ENCODE measurements around the gene STAT3. TPM values are rescaled to one million over a fixed set of nuclear protein-coding genes. Genes with fewer than 3 reads are reported as not detected.

Gene STAT3
- total RNA-seq, 1 experiment from 2014 or later: 58.5 TPM

DNA sequence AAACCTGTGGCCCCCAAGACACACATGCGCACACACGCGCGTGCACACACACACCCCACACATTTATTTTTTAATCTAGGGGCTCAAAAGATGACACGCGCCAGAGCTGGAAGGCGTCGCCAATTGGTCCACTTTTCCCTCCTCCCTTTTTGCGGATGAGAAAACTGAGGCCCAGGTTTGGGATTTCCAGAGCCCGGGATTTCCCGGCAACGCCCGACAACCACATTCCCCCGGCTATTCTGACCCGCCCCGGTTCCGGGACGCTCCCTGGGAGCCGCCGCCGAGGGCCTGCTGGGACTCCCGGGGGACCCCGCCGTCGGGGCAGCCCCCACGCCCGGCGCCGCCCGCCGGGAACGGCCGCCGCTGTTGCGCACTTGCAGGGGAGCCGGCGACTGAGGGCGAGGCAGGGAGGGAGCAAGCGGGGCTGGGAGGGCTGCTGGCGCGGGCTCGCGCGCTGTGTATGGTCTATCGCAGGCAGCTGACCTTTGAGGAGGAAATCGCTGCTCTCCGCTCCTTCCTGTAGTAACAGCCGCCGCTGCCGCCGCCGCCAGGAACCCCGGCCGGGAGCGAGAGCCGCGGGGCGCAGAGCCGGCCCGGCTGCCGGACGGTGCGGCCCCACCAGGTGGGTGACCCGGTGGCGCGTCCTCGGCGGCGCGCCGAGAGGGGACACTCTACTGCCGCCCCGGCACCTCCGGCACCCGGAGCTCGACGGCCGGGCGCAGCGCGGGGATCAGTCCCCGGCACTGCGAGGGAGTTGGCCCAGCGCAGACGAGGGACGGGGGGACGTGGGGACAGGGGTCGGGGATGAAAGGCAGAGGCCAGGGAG is 100.1 kb downstream of the STAT3 start, which contains the start of gene STAT5A:
Gene STAT5A, plus strand, starts transcription at position 522 of the 826 bp plus-strand sequence. CDS start 914 bp downstream, outside the sequence.
- DNase-seq (ENCODE audit: low spot score): peak; percentile 79
- in situ Hi-C loops (cut with HindIII; ENCODE audit: low sequenced_read_pairs): no loop called here

GRCh38 chr17:42287305-42287976 is 100.8 kb downstream of the STAT3 start:
- in situ Hi-C loops (cut with HindIII; ENCODE audit: low sequenced_read_pairs): no loop called here
- DNase-seq (ENCODE audit: low spot score): no peak

- in situ Hi-C loops (cut with HindIII; ENCODE audit: low sequenced_read_pairs): no loop called here
- no peak for DNase-seq (ENCODE audit: low spot score)
Measured at GRCh38 chr17:42286411-42287221, 101.6 kb downstream of the STAT3 start.

- DNase-seq (ENCODE audit: low spot score): no peak
- in situ Hi-C loops (cut with HindIII; ENCODE audit: low sequenced_read_pairs): no loop called here
Measured at GRCh38 chr17:42285346-42286050, 102.7 kb downstream of the STAT3 start.

- in situ Hi-C loops (cut with HindIII; ENCODE audit: low sequenced_read_pairs): no loop called here
- no peak for DNase-seq (ENCODE audit: low spot score)
Measured at GRCh38 chr17:42284566-42284965, 103.7 kb downstream of the STAT3 start.

DNA sequence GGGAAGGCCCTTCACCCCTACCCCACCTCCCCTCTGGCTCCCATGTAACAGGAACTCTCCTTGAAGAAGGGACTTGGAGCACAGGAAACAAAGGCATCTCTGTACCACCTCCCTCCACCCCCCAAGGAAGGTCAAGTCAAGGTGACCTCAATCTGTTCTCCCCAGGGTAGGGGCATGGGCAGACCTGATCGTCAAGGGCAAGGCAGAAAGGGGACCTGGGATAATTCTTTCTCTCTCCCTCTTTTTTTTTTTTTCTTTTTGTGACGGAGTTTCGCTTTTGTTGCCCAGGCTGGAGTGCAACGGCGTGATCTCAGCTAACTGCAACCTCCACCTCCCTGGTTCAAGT is 104.2 kb downstream of the STAT3 start:
- in situ Hi-C loops (cut with HindIII; ENCODE audit: low sequenced_read_pairs): no loop called here
- no peak for DNase-seq (ENCODE audit: low spot score)

- no peak for DNase-seq (ENCODE audit: low spot score)
- in situ Hi-C loops (cut with HindIII; ENCODE audit: low sequenced_read_pairs): no loop called here
Measured at GRCh38 chr17:42283241-42284023, 104.8 kb downstream of the STAT3 start.

DNA sequence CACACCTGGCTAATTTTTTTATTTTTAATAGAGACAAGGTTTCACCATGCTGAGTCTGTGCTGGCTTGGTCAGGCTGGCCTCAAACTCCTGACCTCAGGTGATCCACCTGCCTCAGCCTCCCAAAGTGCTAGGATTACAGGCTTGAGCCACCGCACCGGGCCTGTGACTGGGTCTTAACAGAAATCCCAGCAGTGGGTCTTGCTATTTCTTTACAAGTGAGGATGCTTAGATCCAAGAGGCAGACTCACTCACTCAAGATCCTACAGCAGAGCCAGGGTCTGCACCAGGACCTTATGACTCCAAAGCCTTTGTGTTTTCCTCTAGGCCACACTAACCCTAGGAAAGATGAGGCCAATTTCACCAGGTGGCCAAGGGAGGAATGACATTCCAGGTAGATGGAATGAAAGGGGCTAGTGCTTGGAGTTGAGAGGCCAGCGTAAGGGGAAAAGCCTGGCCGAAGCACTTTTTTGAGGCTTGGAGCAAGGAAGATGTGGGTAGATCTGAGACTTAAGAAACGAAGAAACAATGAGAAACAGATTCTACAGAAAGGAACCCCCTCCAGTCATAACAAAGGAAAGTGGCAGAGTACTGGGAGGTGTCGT is 105.7 kb downstream of the STAT3 start:
- DNase-seq (ENCODE audit: low spot score): no peak
- in situ Hi-C loops (cut with HindIII; ENCODE audit: low sequenced_read_pairs): no loop called here

- DNase-seq (ENCODE audit: low spot score): peak; percentile 55
- in situ Hi-C loops (cut with HindIII; ENCODE audit: low sequenced_read_pairs): no loop called here
Measured at GRCh38 chr17:42281571-42282096, 106.6 kb downstream of the STAT3 start.

DNA sequence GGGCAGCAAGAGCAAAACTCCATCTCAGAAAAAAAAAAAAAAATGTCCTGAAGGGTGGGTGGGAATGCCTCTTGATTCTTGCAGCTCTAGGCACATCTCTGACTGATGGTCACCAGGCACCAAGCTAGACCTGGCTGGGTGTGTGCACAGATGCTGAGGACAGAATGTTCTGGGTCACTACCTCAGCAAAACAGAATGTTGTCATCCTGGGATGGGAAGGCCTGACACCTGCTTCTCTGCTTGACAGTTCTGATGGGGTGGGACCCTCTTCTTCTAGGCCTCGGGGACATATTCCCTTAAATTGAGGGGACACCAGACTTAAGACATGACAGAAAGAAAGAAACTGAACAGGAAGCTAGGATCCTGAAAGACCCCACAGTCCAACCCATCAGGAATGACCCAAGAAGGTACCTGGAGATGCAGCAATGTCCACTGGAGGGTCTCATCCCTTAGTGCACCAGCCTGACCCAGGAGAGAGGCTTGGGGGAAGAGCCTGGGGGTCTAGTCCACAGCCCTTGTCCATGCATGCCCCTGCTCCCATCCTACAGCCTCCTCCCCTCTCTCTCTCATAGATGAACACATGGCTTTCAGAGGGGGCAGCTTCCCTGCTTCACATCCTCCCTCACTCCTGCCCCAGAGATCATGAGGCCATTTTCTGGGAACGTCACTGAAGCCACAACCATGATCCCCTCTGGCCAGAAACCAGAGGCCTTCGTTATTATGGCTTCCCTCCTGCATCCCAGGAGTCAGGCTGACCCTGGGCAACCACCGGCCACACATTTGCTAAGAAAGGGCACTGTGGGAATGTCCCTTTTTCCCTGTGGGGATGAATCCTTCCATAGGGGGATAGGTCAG is 108.2 kb downstream of the STAT3 start:
- no peak for DNase-seq (ENCODE audit: low spot score)
- in situ Hi-C loops (cut with HindIII; ENCODE audit: low sequenced_read_pairs): no loop called here

DNA sequence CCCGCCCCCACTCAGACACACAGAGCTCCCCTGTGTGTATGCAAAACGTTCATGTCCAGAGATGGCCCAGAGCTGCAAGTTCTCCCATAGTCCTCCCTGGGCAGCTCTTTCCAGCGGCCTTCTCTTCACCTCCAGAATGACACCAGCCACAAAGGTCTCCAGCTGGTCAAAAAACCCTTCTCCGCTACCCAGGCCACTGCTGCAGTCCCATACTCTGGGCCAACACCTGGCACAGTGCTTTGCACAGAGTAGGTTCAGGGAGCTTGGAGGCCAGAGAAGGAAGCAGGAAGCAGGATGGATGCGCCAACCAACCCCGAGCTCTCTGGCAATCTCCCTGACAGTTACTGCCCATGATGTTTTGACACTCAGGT is 110.9 kb downstream of the STAT3 start:
- DNase-seq (ENCODE audit: low spot score): no peak
- in situ Hi-C loops (cut with HindIII; ENCODE audit: low sequenced_read_pairs): no loop called here

DNA sequence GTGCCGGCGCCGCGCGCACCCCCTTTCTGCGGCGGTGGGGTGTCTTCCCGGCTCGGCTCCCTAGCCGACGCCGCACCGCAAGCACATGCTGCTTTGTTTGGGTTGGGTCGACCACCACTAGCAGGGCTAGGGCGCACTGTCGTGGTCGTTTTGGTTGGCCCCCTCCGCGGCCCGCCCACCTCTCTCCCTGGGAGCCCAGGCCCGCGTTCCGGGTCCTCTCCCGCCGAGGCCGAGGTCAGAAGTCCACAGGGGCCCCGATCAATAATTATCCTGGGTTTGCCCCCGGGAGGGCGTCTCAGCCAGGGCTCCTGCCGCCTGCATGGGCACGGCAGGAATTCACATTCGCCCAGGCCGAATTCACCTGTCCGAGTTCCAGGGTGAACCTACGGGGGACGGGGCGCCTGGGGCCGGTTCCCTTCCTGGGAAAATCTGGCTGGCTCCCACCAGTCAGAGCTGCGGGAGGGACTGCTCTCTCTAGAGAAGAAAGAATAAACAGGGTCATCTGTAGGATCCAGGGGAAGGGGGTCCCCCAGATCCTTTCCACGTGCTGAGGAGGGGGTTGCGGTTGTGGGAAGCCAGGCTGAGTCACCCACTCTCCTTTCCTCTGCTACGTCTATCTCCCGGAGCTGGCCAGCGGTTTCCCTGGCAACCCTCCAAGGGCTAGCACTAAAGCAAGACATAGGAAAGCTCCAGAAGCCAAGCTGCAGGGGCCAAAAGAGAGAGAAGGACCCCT is 111.5 kb downstream of the STAT3 start:
- in situ Hi-C loops (cut with HindIII; ENCODE audit: low sequenced_read_pairs): no loop called here
- peak; percentile 25 for DNase-seq (ENCODE audit: low spot score)

- in situ Hi-C loops (cut with HindIII; ENCODE audit: low sequenced_read_pairs): no loop called here
- DNase-seq (ENCODE audit: low spot score): peak; percentile 66
Measured at GRCh38 chr17:42276359-42276608, 112.0 kb downstream of the STAT3 start, which contains the start of gene STAT5B. Gene STAT5B, minus strand, starts transcription at chr17:42276391. Its CDS starts 44,264 bp downstream, at chr17:42232127.

- DNase-seq (ENCODE audit: low spot score): peak; percentile 48
- in situ Hi-C loops (cut with HindIII; ENCODE audit: low sequenced_read_pairs): no loop called here
Measured at GRCh38 chr17:42275527-42276358, 112.5 kb downstream of the STAT3 start.

- DNase-seq (ENCODE audit: low spot score): peak; percentile 33
- in situ Hi-C loops (cut with HindIII; ENCODE audit: low sequenced_read_pairs): no loop called here
Measured at GRCh38 chr17:42274812-42275526, 113.3 kb downstream of the STAT3 start.
